ENCODE data around the gene TUBGCP2. TPM values are rescaled to one million over a fixed set of nuclear protein-coding genes. Genes with fewer than 3 reads are reported as not detected.

The TUBGCP2 gene
- total RNA-seq, 1 donor = 60.8 TPM

- TF ChIP-seq, protein P1, sequence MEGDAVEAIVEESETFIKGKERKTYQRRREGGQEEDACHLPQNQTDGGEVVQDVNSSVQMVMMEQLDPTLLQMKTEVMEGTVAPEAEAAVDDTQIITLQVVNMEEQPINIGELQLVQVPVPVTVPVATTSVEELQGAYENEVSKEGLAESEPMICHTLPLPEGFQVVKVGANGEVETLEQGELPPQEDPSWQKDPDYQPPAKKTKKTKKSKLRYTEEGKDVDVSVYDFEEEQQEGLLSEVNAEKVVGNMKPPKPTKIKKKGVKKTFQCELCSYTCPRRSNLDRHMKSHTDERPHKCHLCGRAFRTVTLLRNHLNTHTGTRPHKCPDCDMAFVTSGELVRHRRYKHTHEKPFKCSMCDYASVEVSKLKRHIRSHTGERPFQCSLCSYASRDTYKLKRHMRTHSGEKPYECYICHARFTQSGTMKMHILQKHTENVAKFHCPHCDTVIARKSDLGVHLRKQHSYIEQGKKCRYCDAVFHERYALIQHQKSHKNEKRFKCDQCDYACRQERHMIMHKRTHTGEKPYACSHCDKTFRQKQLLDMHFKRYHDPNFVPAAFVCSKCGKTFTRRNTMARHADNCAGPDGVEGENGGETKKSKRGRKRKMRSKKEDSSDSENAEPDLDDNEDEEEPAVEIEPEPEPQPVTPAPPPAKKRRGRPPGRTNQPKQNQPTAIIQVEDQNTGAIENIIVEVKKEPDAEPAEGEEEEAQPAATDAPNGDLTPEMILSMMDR (IDR thresholded peaks at IDR 0.05; ENCODE audit: extremely low read depth, low read depth, low read length) = no peak
- Histone ChIP-seq H3K27ac (ENCODE audit: low read depth, low read length) (no peak overlapping the region), H3K4me3 (ENCODE audit: insufficient read depth, low read length) (no peak overlapping the region), H3K4me2 (ENCODE audit: insufficient read depth, low read length) (no peak overlapping the region), H3K4me1 (ENCODE audit: insufficient read depth, low read length) (no peaks in the 10 kb centered on the region), H3K79me2 (ENCODE audit: insufficient read depth, low read length) (no peaks in the 10 kb centered on the region), H4K20me1 (ENCODE audit: insufficient read depth, low read length) (no peaks in the 10 kb centered on the region), H2AFZ (ENCODE audit: low read length) (no peak overlapping the region), H3K27me3 (ENCODE audit: insufficient read depth, low read length) (peaks cover 5% of the 10 kb centered on the region), H3K36me3 (ENCODE audit: insufficient read depth, low read length) (no peaks in the 10 kb centered on the region), H3K9me3 (ENCODE audit: low read depth, low read length) (no peaks in the 10 kb centered on the region)
- no peak for DNase-seq (ENCODE audit: insufficient read length, low spot score, missing footprints)
Measured at GRCh38 chr10:133346413-133346812, 37.7 kb upstream of the TUBGCP2 start.

DNA sequence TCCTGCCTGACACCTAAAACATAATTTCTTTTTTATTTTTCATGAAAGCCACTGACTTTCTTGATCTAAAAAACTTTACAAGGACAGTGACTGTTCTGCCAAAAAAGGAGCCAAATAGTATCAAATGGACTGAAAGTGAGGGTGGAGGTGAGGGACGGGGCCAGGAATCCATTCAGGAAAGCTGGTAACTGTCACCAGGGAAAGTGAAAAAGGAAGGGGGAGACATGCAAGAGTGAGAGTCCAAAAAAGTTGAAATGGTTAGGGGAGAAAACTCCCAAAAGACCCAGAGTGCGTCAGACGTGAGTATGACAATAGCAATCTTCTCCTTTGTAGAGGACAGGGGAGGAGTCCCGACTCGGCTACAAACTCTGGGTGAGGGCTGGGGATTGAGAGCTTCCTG is 35.6 kb upstream of the TUBGCP2 start:
- H3K79me2 ChIP-seq (ENCODE audit: insufficient read depth, low read length) = no peaks in the 10 kb centered on the region
- H3K9me3 ChIP-seq (ENCODE audit: low read depth, low read length) = no peaks in the 10 kb centered on the region
- no peaks in the 10 kb centered on the region for H4K20me1 ChIP-seq (ENCODE audit: insufficient read depth, low read length)
- no peak for DNase-seq (ENCODE audit: insufficient read length, low spot score, missing footprints)
- no peak overlapping the region for H3K4me3 ChIP-seq (ENCODE audit: insufficient read depth, low read length)
- no peak overlapping the region for H3K27ac ChIP-seq (ENCODE audit: low read depth, low read length)
- no peak overlapping the region for H3K4me2 ChIP-seq (ENCODE audit: insufficient read depth, low read length)
- no peak overlapping the region for H2AFZ ChIP-seq (ENCODE audit: low read length)
- TF ChIP-seq, protein P1 (IDR thresholded peaks at IDR 0.05; ENCODE audit: extremely low read depth, low read depth, low read length) = no peak
- no peaks in the 10 kb centered on the region for H3K36me3 ChIP-seq (ENCODE audit: insufficient read depth, low read length)
- H3K4me1 ChIP-seq (ENCODE audit: insufficient read depth, low read length) = no peaks in the 10 kb centered on the region
- peaks cover 5% of the 10 kb centered on the region for H3K27me3 ChIP-seq (ENCODE audit: insufficient read depth, low read length)

GRCh38 chr10:133343558-133343957 is 34.9 kb upstream of the TUBGCP2 start:
- H3K9me3 ChIP-seq (ENCODE audit: low read depth, low read length) = no peaks in the 10 kb centered on the region
- H3K79me2 ChIP-seq (ENCODE audit: insufficient read depth, low read length) = no peaks in the 10 kb centered on the region
- TF ChIP-seq, protein P1 (IDR thresholded peaks at IDR 0.05; ENCODE audit: extremely low read depth, low read depth, low read length) = no peak
- H2AFZ ChIP-seq (ENCODE audit: low read length) = no peak overlapping the region
- H3K36me3 ChIP-seq (ENCODE audit: insufficient read depth, low read length) = no peaks in the 10 kb centered on the region
- no peaks in the 10 kb centered on the region for H4K20me1 ChIP-seq (ENCODE audit: insufficient read depth, low read length)
- H3K27ac ChIP-seq (ENCODE audit: low read depth, low read length) = no peak overlapping the region
- no peaks in the 10 kb centered on the region for H3K4me1 ChIP-seq (ENCODE audit: insufficient read depth, low read length)
- no peak overlapping the region for H3K4me2 ChIP-seq (ENCODE audit: insufficient read depth, low read length)
- no peak for DNase-seq (ENCODE audit: insufficient read length, low spot score, missing footprints)
- peaks cover 5% of the 10 kb centered on the region for H3K27me3 ChIP-seq (ENCODE audit: insufficient read depth, low read length)
- no peak overlapping the region for H3K4me3 ChIP-seq (ENCODE audit: insufficient read depth, low read length)

DNA sequence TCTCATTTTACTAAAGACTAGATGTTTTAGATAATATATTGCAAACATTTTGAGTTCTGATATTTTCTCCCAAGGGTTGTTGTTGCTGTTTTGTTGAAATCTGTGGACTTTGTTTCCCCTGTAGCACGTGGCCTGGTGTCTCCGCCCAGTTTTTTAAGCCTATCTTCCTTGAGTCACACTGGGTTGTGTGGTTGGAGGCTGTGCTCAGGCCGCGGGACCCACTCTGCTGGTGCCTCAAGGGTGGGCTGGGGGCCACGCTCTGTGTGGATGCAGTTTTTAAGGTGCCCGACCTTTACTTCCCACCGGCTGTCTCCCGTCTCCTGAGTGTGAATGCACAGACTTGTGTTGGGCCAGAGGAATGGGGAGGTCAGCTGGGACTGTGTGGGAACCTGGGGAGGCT is 34.3 kb upstream of the TUBGCP2 start:
- Histone ChIP-seq H3K4me3 (ENCODE audit: insufficient read depth, low read length) (no peak overlapping the region), H3K9me3 (ENCODE audit: low read depth, low read length) (no peaks in the 10 kb centered on the region), H3K36me3 (ENCODE audit: insufficient read depth, low read length) (no peaks in the 10 kb centered on the region), H4K20me1 (ENCODE audit: insufficient read depth, low read length) (no peaks in the 10 kb centered on the region), H3K4me2 (ENCODE audit: insufficient read depth, low read length) (no peak overlapping the region), H3K79me2 (ENCODE audit: insufficient read depth, low read length) (no peaks in the 10 kb centered on the region), H2AFZ (ENCODE audit: low read length) (no peak overlapping the region), H3K27ac (ENCODE audit: low read depth, low read length) (no peak overlapping the region), H3K4me1 (ENCODE audit: insufficient read depth, low read length) (no peaks in the 10 kb centered on the region), H3K27me3 (ENCODE audit: insufficient read depth, low read length) (peaks cover 5% of the 10 kb centered on the region)
- TF ChIP-seq, protein P1 (IDR thresholded peaks at IDR 0.05; ENCODE audit: extremely low read depth, low read depth, low read length) = no peak
- no peak for DNase-seq (ENCODE audit: insufficient read length, low spot score, missing footprints)
